ENCODE measurements around the gene MYL5.

The MYL5 gene

GRCh38 chr4:680091-680490 lies 5.7 kb downstream of the MYL5 start:
- Histone ChIP-seq H3K9ac (ENCODE audit: low read depth in 1 of 2, low read length in 2 of 2) (no peak overlapping the region), H3K4me1 (ENCODE audit: control insufficient read depth in 1 of 2, insufficient read depth in 2 of 2, low read length in 2 of 2) (peaks cover 61 to 69% of the 10 kb centered on the region in 2 donors), H3K36me3 (ENCODE audit: control insufficient read depth in 1 of 2, insufficient read depth in 2 of 2, low read length in 2 of 2) (no peaks in the 10 kb centered on the region), H3K9me3 (ENCODE audit: control insufficient read depth in 1 of 2, low read length in 2 of 2) (no peaks in the 10 kb centered on the region), H3K27me3 (ENCODE audit: control insufficient read depth in 1 of 2, insufficient read depth in 2 of 2, low read length in 2 of 2) (no peaks in the 10 kb centered on the region), H3K4me3 (ENCODE audit: low read depth in 1 of 2, low read length in 2 of 2) (no peak overlapping the region), H3K27ac (ENCODE audit: low read depth, low read length) (no peak overlapping the region)

GRCh38 chr4:680551-680927 lies 6.2 kb downstream of the MYL5 start:
- H3K4me3 ChIP-seq (ENCODE audit: low read depth in 1 of 2, low read length in 2 of 2), result peak overlapping the region; percentile 43 to 58
- no peak overlapping the region for H3K27ac ChIP-seq (ENCODE audit: low read depth, low read length)
- H3K4me1 ChIP-seq (ENCODE audit: control insufficient read depth in 1 of 2, insufficient read depth in 2 of 2, low read length in 2 of 2), result peaks cover 56 to 65% of the 10 kb centered on the region in 2 donors
- no peaks in the 10 kb centered on the region for H3K36me3 ChIP-seq (ENCODE audit: control insufficient read depth in 1 of 2, insufficient read depth in 2 of 2, low read length in 2 of 2)
- no peaks in the 10 kb centered on the region for H3K27me3 ChIP-seq (ENCODE audit: control insufficient read depth in 1 of 2, insufficient read depth in 2 of 2, low read length in 2 of 2)
- no peaks in the 10 kb centered on the region for H3K9me3 ChIP-seq (ENCODE audit: control insufficient read depth in 1 of 2, low read length in 2 of 2)
- H3K9ac ChIP-seq (ENCODE audit: low read depth in 1 of 2, low read length in 2 of 2), result no peak overlapping the region

- Histone ChIP-seq H3K9me3 (ENCODE audit: control insufficient read depth in 1 of 2, low read length in 2 of 2) (no peaks in the 10 kb centered on the region), H3K4me1 (ENCODE audit: control insufficient read depth in 1 of 2, insufficient read depth in 2 of 2, low read length in 2 of 2) (peaks cover 52 to 60% of the 10 kb centered on the region in 2 donors), H3K9ac (ENCODE audit: low read depth in 1 of 2, low read length in 2 of 2) (no peak overlapping the region), H3K27me3 (ENCODE audit: control insufficient read depth in 1 of 2, insufficient read depth in 2 of 2, low read length in 2 of 2) (no peaks in the 10 kb centered on the region), H3K27ac (ENCODE audit: low read depth, low read length) (no peak overlapping the region), H3K36me3 (ENCODE audit: control insufficient read depth in 1 of 2, insufficient read depth in 2 of 2, low read length in 2 of 2) (no peaks in the 10 kb centered on the region), H3K4me3 (ENCODE audit: low read depth in 1 of 2, low read length in 2 of 2) (peak overlapping the region; percentile 43 to 58)
Measured at GRCh38 chr4:680928-681645, 6.7 kb downstream of the MYL5 start.

GRCh38 chr4:681736-682451 lies 7.6 kb downstream of the MYL5 start:
- Histone ChIP-seq H3K36me3 (ENCODE audit: control insufficient read depth in 1 of 2, insufficient read depth in 2 of 2, low read length in 2 of 2) (no peaks in the 10 kb centered on the region), H3K27ac (ENCODE audit: low read depth, low read length) (no peak overlapping the region), H3K4me1 (ENCODE audit: control insufficient read depth in 1 of 2, insufficient read depth in 2 of 2, low read length in 2 of 2) (peaks cover 54 to 58% of the 10 kb centered on the region in 2 donors), H3K4me3 (ENCODE audit: low read depth in 1 of 2, low read length in 2 of 2) (peak overlapping the region in 1 of 2 donors; percentile 48), H3K27me3 (ENCODE audit: control insufficient read depth in 1 of 2, insufficient read depth in 2 of 2, low read length in 2 of 2) (no peaks in the 10 kb centered on the region), H3K9me3 (ENCODE audit: control insufficient read depth in 1 of 2, low read length in 2 of 2) (no peaks in the 10 kb centered on the region), H3K9ac (ENCODE audit: low read depth in 1 of 2, low read length in 2 of 2) (peak overlapping the region; percentile 12 to 54)

GRCh38 chr4:682490-683172 lies 8.3 kb downstream of the MYL5 start:
- Histone ChIP-seq H3K36me3 (ENCODE audit: control insufficient read depth in 1 of 2, insufficient read depth in 2 of 2, low read length in 2 of 2) (no peaks in the 10 kb centered on the region), H3K9me3 (ENCODE audit: control insufficient read depth in 1 of 2, low read length in 2 of 2) (no peaks in the 10 kb centered on the region), H3K27me3 (ENCODE audit: control insufficient read depth in 1 of 2, insufficient read depth in 2 of 2, low read length in 2 of 2) (no peaks in the 10 kb centered on the region), H3K9ac (ENCODE audit: low read depth in 1 of 2, low read length in 2 of 2) (peak overlapping the region; percentile 12 to 54), H3K4me3 (ENCODE audit: low read depth in 1 of 2, low read length in 2 of 2) (peak overlapping the region in 1 of 2 donors; percentile 48), H3K4me1 (ENCODE audit: control insufficient read depth in 1 of 2, insufficient read depth in 2 of 2, low read length in 2 of 2) (peaks cover 53 to 61% of the 10 kb centered on the region in 2 donors), H3K27ac (ENCODE audit: low read depth, low read length) (no peak overlapping the region)

GRCh38 chr4:683247-683897 lies 9.0 kb downstream of the MYL5 start:
- Histone ChIP-seq H3K27ac (ENCODE audit: low read depth, low read length) (no peak overlapping the region), H3K36me3 (ENCODE audit: control insufficient read depth in 1 of 2, insufficient read depth in 2 of 2, low read length in 2 of 2) (no peaks in the 10 kb centered on the region), H3K9me3 (ENCODE audit: control insufficient read depth in 1 of 2, low read length in 2 of 2) (no peaks in the 10 kb centered on the region), H3K9ac (ENCODE audit: low read depth in 1 of 2, low read length in 2 of 2) (no peak overlapping the region), H3K4me3 (ENCODE audit: low read depth in 1 of 2, low read length in 2 of 2) (no peak overlapping the region), H3K4me1 (ENCODE audit: control insufficient read depth in 1 of 2, insufficient read depth in 2 of 2, low read length in 2 of 2) (peaks cover 53 to 61% of the 10 kb centered on the region in 2 donors), H3K27me3 (ENCODE audit: control insufficient read depth in 1 of 2, insufficient read depth in 2 of 2, low read length in 2 of 2) (no peaks in the 10 kb centered on the region)

GRCh38 chr4:683982-684622 lies 9.8 kb downstream of the MYL5 start:
- no peak overlapping the region for H3K27ac ChIP-seq (ENCODE audit: low read depth, low read length)
- no peaks in the 10 kb centered on the region for H3K9me3 ChIP-seq (ENCODE audit: control insufficient read depth in 1 of 2, low read length in 2 of 2)
- no peak overlapping the region for H3K4me3 ChIP-seq (ENCODE audit: low read depth in 1 of 2, low read length in 2 of 2)
- H3K36me3 ChIP-seq (ENCODE audit: control insufficient read depth in 1 of 2, insufficient read depth in 2 of 2, low read length in 2 of 2), result no peaks in the 10 kb centered on the region
- H3K27me3 ChIP-seq (ENCODE audit: control insufficient read depth in 1 of 2, insufficient read depth in 2 of 2, low read length in 2 of 2), result no peaks in the 10 kb centered on the region
- no peak overlapping the region for H3K9ac ChIP-seq (ENCODE audit: low read depth in 1 of 2, low read length in 2 of 2)
- H3K4me1 ChIP-seq (ENCODE audit: control insufficient read depth in 1 of 2, insufficient read depth in 2 of 2, low read length in 2 of 2), result peaks cover 50 to 61% of the 10 kb centered on the region in 2 donors

GRCh38 chr4:684623-685327 lies 10.4 kb downstream of the MYL5 start:
- H3K4me1 ChIP-seq (ENCODE audit: control insufficient read depth in 1 of 2, insufficient read depth in 2 of 2, low read length in 2 of 2), result peaks cover 56 to 67% of the 10 kb centered on the region in 2 donors
- H3K9ac ChIP-seq (ENCODE audit: low read depth in 1 of 2, low read length in 2 of 2), result no peak overlapping the region
- H3K27me3 ChIP-seq (ENCODE audit: control insufficient read depth in 1 of 2, insufficient read depth in 2 of 2, low read length in 2 of 2), result no peaks in the 10 kb centered on the region
- no peak overlapping the region for H3K27ac ChIP-seq (ENCODE audit: low read depth, low read length)
- H3K9me3 ChIP-seq (ENCODE audit: control insufficient read depth in 1 of 2, low read length in 2 of 2), result no peaks in the 10 kb centered on the region
- no peak overlapping the region for H3K4me3 ChIP-seq (ENCODE audit: low read depth in 1 of 2, low read length in 2 of 2)
- no peaks in the 10 kb centered on the region for H3K36me3 ChIP-seq (ENCODE audit: control insufficient read depth in 1 of 2, insufficient read depth in 2 of 2, low read length in 2 of 2)

- H3K4me3 ChIP-seq (ENCODE audit: low read depth in 1 of 2, low read length in 2 of 2), result no peak overlapping the region
- H3K9me3 ChIP-seq (ENCODE audit: control insufficient read depth in 1 of 2, low read length in 2 of 2), result no peaks in the 10 kb centered on the region
- peaks cover 54 to 61% of the 10 kb centered on the region in 2 donors for H3K4me1 ChIP-seq (ENCODE audit: control insufficient read depth in 1 of 2, insufficient read depth in 2 of 2, low read length in 2 of 2)
- H3K27ac ChIP-seq (ENCODE audit: low read depth, low read length), result no peak overlapping the region
- H3K27me3 ChIP-seq (ENCODE audit: control insufficient read depth in 1 of 2, insufficient read depth in 2 of 2, low read length in 2 of 2), result no peaks in the 10 kb centered on the region
- H3K36me3 ChIP-seq (ENCODE audit: control insufficient read depth in 1 of 2, insufficient read depth in 2 of 2, low read length in 2 of 2), result no peaks in the 10 kb centered on the region
- no peak overlapping the region for H3K9ac ChIP-seq (ENCODE audit: low read depth in 1 of 2, low read length in 2 of 2)
Measured at GRCh38 chr4:685679-686412, 11.5 kb downstream of the MYL5 start.

Measured in duodenal mucosa (tissue), 2 donors.